Stimulated activated CD4-positive, alpha-beta T cell treated with anti-CD3 and anti-CD28 coated beads, Interleukin-2, amount 100 ng/mL, for 4 hours (primary cell): ENCODE measurements around the gene SIRT4.
"Not testable (repeated sequence)": the region's sequence is repeated elsewhere in the genome, so short reads cannot be mapped to it uniquely, and the experiment has no call there.

Experiments used
- DNase-seq: peaks from one replicate; pipeline ENCODE4 v3.0.0-alpha.2; 2020; ENCODE audit warnings: low read depth

Gene SIRT4, protein sequence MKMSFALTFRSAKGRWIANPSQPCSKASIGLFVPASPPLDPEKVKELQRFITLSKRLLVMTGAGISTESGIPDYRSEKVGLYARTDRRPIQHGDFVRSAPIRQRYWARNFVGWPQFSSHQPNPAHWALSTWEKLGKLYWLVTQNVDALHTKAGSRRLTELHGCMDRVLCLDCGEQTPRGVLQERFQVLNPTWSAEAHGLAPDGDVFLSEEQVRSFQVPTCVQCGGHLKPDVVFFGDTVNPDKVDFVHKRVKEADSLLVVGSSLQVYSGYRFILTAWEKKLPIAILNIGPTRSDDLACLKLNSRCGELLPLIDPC

DNA sequence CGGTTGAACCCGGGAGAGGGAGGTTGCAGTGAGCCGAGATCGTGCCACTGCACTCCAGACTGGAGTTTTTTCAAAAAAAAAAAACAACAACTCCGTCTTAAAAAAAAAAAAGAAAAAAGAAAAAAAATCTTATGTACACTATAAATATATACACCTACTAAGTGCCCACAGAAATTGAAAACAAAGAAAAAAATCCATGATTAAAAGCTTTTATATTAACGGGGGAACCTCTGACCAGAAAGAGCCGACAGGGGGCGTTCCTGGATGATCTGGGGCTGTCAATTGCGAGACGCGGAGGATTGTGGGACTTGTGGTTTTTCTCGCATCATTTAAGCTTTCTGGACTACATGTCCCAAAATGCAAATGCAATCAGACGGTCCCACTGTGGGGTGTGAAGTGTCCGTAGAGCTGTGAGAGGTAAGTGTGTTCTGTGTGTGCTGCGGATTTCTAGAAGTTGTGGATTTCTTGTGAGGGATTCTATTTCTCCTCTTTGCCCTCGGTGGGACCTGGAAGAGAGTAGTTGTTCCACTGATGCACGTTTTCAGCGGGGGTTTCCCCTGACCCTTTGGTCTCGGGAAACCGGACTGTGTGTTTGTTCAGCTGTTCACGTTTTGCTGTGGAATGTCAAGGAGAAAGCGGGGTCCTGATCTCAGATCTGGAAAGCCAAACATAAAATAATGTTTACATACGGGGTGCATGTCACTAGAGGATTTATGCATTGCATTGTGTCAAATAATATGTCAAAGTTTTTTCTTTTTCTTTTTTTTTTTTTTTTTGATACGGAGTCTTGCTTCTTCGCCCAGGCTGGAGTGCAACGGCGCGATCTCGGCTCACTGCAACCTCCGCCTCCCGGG, at the start of gene SIRT4:
SIRT4 (plus strand) TSS at position 360 of the 854 bp plus-strand sequence. CDS start 1,241 bp downstream, outside the sequence.
- DNase-seq = peak; percentile 84

DNA sequence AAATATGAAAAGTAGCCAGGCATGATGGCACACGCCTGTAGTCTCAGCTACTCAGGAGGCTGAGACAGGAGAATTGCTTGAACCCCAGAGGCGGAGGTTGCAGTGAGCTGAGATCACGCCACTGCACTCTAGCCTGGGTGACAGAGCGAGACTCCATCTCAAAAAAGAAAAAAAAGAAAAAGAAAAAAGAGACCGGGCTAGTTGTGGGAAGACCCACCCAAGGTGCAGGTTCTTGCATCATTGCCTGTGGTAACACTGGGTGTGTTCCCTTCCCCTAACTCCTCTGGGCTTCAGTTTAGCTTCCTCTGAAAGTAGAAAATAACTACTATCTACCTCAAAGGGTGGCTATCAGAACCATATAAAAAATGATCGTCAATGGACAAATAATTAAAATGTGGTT, 48.8 kb upstream of the SIRT4 start:
- not testable (repeated sequence) for DNase-seq

DNA sequence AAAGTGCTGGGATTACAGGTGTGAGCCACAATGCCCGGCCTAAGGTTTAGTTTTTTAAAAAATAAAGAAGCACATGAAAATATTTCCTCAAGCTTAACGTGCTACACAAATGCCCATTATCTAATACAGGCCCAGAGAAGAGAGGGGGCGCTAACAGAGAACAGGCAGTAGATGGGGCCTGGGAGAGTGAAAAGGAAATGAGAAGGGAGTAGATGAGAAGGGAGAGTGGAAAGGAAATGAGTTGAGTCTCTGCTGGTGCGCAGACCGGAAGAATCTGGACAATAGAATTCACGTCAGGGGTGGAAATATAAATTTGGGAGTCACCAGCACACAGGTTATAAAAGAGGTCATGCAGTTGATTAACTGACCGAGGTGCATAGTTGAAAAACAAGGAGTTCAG, 47.3 kb upstream of the SIRT4 start:
- no peak for DNase-seq

DNA sequence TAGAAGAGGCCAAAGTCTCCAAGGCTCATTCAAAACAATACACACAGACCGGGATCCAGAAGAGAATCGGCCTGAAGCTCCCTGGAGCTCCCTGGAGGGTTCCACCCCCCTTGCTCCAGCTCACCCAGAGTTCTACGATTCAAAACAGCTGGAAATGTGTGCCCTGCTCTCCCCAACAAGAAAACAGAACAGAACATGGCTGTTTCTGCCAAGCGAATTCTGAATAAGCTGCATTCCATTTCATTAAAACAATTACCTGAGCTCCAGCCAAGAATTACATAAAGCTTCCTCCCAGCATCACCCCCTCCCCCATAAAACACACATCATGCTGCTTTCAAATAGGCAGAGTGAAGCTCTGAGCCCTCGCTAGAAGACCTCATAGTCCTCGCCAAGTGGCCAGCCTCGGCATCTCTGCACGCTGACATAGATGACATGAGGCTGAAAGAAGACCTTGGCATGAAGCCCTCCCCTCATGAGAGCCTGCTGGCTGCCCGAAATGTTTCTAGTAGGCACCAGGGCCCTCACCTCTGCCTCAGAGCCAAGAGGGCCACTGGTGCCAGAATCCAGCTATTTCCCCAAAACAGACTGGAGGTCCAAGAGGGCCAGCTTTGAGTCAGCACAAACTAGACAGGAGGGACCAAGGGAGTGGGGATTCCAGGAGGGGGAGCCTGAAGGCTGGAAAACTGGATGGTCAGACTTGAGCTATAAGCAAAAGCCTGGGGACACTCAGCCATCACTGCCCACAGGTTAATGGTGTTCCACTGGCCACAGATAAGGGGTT, 44.9 kb upstream of the SIRT4 start:
- DNase-seq = no peak

DNA sequence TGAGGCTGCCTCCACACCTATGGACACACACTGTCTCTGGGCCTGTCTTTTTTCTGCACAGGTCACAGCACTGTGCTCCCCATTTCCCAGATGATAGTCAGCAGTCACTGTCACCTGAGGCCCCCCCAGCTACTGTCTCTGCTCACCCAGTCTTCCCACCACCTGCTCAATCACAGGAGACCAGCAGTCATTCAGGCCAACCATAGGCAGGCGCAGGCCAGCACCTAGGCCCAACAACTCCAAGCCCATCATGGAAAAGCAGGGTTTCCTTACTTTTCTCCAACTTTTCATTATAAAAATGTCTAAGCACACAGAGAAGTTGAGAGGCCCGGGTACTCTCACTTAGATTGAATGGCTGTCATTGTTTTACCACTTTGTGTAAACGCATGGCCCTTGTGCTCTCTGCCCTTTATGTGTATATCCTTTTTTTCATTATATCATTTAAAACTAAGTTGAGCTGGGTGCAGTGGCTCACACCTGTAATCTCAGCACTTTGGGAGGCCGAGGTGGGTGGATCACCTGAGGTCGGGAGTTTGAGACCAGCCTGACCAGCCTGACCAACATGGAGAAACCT, 43.7 kb upstream of the SIRT4 start:
- DNase-seq = no peak

DNA sequence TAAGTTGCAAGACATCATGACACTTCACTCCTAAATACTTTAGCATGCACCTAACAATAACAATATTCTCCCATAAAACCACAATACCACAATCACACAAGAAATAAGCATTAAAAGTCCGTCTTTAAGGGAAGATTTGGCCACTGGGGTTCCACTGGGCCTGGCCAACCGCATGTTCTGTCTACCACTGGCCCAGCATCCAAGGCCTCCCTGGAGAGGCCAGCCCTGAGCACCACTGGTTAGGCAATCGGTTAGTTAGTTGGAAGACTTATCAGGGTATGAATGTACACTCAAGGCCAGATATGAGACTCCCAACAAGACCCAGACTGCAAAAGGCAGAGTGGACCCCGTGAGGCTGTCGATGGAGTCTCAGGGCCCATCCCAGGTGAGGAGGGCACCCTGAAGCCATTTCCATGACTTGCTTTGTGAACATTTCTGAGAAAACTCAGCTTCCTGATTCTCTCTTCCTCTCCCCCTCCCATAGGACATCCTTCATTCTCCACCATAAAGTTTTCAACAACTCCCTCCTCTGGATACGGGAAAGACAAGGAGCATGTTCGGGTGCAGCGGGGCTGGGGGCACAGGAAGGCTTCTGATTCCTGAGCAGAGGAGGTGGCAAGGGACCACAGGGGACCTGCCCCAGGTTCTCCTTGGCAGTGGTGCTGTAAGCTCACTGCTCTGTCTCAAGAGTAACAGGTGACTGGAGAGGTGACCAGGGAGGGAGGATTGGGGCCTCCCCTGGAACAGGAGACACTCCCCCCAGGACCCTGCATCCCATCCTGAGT, 42.5 kb upstream of the SIRT4 start:
- no peak for DNase-seq

DNA sequence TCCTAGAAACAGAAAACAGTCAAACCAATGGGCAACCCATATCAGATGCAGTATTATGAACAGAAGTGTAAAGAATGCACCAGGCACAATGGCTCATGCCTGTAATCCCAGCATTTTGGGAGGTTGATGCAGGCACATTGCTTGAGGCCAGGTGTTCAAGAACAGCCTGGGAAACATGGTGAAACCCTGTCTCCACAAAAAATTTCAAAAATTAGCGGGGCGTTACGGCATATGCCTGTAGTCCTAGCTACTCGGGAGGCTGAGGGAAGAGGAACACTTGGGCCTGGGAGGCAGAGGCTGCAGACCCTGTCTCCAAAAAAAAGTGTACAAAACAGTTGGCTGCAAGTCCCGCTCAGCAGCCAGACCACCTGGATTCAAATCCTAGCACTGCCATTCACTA, 41.5 kb upstream of the SIRT4 start:
- no peak for DNase-seq

DNA sequence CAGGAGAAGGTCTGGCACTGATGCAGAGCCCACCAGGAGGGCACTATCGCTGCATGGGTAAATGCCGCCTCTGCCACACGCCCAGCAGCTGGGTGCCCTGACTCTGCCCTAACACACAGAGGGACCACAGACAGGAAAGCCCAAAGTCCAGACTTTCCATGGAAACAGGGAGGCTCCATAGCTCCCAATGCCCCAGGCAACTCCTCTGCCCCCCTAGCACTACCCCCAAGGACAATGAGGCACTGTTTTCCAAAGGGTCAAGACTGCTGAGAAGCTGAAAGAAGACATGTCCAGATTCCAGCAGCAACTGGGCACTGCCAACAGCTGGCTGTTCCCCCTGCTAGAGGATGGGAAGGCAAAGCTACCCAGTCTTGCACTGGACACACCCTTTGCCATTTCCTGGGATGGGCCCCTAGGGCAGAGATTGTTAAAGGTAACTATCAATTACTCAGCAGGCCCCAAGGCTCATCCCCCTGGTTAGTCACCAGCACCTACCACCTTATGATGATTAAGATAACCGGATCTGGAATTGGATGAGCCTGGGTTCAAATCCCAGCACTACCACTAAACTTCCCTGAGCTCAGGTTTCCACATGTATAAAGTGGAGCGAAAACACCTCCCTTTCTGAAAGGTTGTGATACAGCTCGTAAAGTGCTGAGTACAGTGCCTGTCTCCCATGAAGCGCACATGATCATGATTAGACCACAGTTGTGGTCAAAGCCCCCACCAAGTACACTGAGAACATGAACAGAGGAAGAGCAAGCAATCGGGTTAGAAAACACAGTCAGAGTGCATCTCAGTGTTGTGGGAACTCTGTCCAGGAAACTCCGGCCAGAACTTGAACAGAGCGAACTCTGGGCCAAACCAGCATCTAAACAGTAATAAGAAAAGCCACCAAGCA, 39.9 kb upstream of the SIRT4 start:
- DNase-seq = no peak

DNA sequence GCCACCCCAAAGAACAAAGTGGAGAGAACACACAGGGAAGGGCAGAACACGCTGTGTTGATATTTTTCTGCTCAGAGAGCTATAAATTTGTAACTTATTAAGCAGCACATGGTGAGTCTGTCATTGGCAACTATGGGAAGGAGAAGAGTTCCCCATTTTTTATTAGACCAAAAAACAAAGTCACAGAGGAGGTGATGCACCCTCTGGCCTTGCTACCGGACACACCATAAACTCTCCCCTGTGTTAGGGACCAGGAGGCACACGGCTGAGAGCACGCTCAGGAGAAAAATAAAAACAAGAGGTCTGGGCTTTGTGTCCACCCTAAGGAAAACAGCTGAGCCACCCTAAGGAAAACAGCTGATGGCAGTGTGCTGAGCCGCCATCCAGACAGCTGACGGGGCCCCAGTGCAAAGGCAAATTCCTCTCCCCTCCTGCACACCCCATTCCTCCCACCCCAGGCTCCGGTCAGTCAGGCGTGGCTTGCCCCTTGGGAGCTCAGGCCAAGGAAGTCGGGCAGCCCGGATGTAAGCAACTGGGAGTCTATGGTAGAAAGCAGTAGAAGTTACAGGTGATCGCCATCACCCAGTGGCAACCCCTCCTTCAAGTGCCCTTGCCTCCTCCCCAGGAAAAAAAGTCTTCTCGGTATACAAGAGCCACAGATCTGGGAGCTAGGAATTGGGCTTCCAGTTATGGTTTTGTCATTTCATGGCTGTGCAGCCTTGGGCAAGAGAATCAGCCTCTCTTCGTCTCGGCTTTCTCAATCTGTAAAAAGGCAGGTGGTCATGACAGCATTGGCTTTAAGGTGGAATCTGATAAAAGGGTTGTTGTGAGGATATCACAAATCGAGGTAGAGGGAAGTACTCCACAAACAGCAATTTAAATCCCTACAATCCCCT, 39.0 kb upstream of the SIRT4 start:
- no peak for DNase-seq

DNA sequence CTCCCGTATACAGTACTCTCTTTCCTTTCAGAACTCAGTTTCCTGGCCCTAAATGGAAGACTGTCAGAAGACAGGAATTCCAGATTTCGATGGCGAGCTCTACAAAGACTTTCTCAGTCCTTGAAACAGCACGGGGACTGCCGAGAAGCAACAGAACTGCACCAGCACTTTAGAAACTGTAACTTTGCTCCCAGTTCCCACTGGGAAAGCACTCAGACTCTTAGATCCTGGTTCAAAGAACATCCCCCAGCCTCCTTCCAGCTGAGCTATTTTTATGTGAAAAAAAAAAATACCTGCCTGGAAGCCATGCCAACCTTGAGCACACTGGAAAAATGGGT, 38.4 kb upstream of the SIRT4 start:
- no peak for DNase-seq

DNA sequence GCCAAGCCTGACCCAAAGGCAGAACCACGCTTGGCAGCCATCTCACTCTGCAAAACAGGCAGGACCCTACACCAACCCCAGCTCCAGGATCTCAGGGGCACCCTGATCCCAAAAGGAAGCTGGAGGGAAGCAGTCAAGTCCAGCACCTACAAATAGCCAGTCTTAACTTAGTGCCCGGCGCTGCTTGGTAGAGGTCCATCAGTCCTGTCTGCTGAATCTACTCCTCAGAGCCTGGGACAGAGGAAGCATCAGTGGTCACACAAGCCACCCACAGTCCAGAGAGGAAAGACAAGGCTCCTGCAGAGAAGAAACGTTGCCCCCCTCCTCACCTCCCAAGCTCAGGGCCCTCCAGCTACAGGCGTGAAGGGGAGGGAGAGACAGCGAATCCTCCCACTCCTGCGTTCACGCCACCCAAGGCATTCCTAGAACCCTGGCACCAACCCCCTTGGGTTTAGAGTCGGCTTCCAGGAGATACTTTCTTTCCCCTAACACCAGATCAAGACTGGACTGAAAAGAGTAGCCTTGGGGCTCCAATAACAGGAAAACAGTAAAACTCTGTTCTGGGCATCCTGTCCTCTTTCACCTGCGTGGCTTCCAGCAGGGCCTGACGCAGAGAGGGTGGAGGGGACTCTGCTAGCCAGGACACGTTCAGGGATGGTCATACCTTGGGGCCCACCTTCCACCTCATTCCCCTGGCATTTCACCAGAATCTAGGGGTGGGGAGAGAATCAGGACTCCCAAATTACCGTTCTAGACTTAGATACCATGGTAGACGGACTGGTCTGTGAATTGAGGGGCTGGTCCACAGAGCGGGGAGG, 37.8 kb upstream of the SIRT4 start:
- DNase-seq = no peak

DNA sequence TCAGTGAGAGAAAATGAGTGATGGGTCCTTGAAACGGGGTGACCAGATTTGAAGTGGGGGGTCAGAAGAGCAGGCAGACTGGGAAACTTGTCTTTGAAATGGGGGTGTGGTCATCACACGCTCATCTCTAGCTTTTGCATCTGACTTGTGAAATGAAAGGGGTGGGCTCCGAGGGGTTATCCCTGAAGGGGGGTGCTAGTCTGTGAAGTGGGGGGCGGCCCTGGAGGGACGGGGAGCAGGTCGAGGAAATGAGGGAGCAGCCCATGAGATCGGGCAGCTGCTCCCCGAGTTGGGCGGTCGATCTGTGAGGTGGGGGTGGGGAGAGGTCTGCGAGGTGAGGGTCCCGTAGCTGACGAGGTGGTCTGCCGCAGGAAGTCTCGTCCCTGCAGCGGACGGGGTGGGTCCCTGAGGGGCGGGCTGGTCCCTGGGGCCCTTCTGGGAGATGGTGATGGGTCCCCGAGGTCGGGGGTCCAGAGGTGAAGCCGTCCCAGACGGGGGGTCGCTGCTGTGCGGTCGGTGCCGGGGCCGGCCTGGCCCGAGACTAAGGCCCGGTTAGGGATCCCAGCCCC, 37.1 kb upstream of the SIRT4 start:
- DNase-seq = no peak

DNA sequence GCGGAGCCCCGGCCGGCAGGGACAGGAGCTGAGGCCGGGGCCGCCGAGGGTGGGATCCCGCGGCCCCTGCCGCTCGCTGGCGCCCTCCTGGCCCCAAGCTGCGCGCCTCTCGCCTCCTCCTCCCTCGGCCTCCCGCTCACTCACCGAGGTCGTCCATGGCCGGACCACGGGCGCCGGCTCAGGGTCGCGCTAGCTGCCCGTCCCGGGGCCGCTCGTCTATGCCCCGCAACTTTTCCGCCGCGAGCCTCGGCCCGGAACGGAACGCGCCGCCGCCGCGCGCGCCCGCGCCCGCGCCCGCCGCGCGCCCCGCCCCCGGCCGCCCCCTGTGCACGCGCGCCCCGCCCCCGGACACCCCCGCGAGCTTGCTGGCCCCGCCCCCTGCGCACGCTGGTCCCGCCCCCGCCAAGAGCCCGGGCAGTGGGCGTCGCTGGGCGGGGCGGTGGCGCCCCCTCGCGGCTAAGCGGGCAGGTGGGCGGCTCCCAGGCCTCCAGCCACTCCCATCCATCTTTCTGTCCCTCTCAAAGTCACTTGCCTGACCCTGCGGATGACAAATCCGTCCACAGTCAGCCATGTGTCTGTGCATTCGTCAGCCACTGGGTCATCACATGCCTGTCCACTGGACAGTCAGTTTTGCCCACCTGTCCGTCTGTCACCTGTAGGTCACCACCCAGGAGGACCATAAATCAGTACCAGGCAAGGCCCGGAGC, 36.5 kb upstream of the SIRT4 start, which contains the start of gene PXN:
PXN (minus strand) TSS at position 258 of the 707 bp plus-strand sequence; CDS start at position 157, 101 bp downstream.
- peak; percentile 85 for DNase-seq

DNA sequence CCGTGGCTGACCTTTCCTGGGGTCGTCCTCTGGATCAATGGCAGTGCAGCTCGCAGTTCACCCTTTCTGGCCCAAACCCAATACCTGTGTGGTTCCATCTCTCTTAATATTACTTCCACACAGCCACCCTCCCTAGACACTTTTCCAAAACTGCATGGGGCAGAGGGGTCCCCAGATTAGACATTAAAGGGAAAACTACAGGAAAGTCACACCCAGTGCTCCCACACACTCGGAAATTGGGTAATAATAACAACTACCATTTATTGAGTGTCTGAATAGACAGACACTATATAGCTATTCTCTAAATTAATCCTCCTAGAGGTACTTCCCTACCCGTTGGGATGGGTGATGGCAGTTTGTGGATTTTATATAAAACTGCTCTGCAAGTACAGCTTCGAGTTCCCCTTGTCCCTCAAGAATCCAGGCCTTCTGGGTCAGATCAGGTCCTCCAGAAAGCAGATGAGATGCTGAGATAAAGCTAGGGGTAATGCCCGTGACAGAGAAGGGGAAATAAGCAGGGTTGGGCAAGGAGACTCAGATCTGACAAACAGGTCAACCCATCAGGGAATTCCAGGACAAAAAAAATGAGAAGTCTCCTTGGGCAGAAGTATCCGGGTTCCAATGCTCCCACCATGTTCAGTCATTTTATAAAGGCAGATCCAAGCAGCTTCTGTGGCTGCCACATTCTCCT, 35.8 kb upstream of the SIRT4 start:
- no peak for DNase-seq

DNA sequence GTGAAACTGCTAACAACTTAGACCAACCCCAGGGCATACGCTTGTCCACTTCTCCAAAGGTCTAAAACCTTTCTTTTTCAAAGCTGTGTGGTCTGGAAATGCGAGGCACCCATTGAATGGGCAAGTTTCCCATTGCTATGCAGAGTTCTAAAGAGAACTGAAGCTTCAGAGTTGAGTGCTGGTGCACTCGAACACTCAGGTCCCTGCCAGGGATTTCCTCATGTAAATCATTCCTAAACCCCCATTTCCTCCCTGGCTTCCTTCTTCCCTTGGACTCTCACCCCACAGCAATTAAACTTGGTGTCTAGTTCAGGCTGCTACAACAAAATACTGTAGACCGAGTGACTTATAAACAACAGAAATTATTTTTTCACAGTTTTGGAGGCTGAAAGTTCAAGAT, 34.4 kb upstream of the SIRT4 start:
- DNase-seq = no peak

DNA sequence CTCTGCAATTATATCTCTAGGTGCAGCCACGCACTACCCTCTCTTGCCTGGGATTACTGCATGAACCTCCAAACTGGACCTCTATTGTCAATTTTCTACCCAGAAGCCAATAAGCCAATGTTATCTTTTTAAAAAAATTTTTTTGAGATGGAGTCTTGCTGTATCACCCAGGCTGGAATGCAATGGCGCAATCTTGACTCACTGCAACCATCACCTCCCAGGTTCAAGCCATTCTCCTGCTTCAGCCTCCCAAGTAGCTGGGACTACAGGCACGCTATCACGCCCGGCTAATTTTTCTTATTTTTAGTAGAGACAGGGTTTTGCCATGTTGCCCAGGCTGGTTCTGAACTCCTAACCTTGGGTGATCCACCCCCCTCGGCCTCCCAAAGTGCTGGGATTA, 25.4 kb upstream of the SIRT4 start:
- DNase-seq = no peak
